ENCODE data around the gene FYN.

FYN gene

GRCh38 chr6:111720931-111721496 is 152.2 kb downstream of the FYN start:
- DNase-seq, result no peak

GRCh38 chr6:111718990-111719389 is 154.3 kb downstream of the FYN start:
- DNase-seq, result no peak

GRCh38 chr6:111718326-111718725 is 154.9 kb downstream of the FYN start:
- no peak for DNase-seq

- DNase-seq, result no peak
These were observed 155.6 kb downstream of the FYN start for GRCh38 chr6:111717621-111718020.

GRCh38 chr6:111716325-111716724 is 156.9 kb downstream of the FYN start:
- DNase-seq, result no peak

- DNase-seq, result no peak
These were observed 157.9 kb downstream of the FYN start for GRCh38 chr6:111715321-111715720.

GRCh38 chr6:111714416-111715270 is 158.6 kb downstream of the FYN start:
- DNase-seq, result no peak

- DNase-seq, result no peak
These were observed 159.4 kb downstream of the FYN start for GRCh38 chr6:111713811-111714210.

- no peak for DNase-seq
These were observed 160.0 kb downstream of the FYN start for GRCh38 chr6:111713236-111713635.

- DNase-seq, result no peak
These were observed 161.1 kb downstream of the FYN start for GRCh38 chr6:111711984-111712752.

- no peak for DNase-seq
These were observed 161.8 kb downstream of the FYN start for GRCh38 chr6:111711476-111711875.

GRCh38 chr6:111710911-111711310 is 162.3 kb downstream of the FYN start:
- DNase-seq, result no peak

GRCh38 chr6:111710439-111710838 is 162.8 kb downstream of the FYN start:
- no peak for DNase-seq

GRCh38 chr6:111709615-111710398 is 163.4 kb downstream of the FYN start:
- DNase-seq, result no peak

GRCh38 chr6:111709201-111709600 is 164.1 kb downstream of the FYN start:
- no peak for DNase-seq

- no peak for DNase-seq
These were observed 165.5 kb downstream of the FYN start for GRCh38 chr6:111707773-111708172.

GRCh38 chr6:111706841-111707391 is 166.3 kb downstream of the FYN start:
- DNase-seq, result no peak

GRCh38 chr6:111703723-111704122 is 169.5 kb downstream of the FYN start:
- DNase-seq, result no peak

- no peak for DNase-seq
These were observed 171.0 kb downstream of the FYN start for GRCh38 chr6:111702268-111702667.

GRCh38 chr6:111701146-111701545 is 172.1 kb downstream of the FYN start:
- DNase-seq, result no peak

- no peak for DNase-seq
These were observed 173.0 kb downstream of the FYN start for GRCh38 chr6:111700135-111700690.

GRCh38 chr6:111699123-111699522 is 174.1 kb downstream of the FYN start:
- no peak for DNase-seq

Measured in SIG-M5 (cell line).